Fibroblast of skin of right quadriceps (primary cell): ENCODE data around the gene VPS41.

Experiments
- DNase-seq: peaks from one replicate; pipeline ENCODE4 v3.0.0-alpha.2; 2013

Gene VPS41

GRCh38 chr7:38851321-38851720 is 57.7 kb downstream of the VPS41 start:
- DNase-seq = no peak

GRCh38 chr7:38846280-38846679 is 62.7 kb downstream of the VPS41 start:
- DNase-seq = peak; percentile 92

GRCh38 chr7:38844952-38845563 is 63.9 kb downstream of the VPS41 start:
- no peak for DNase-seq

GRCh38 chr7:38842746-38843145 is 66.2 kb downstream of the VPS41 start:
- no peak for DNase-seq

- peak; percentile 84 for DNase-seq
Measured at GRCh38 chr7:38840736-38841460, 68.1 kb downstream of the VPS41 start.

- no peak for DNase-seq
Measured at GRCh38 chr7:38839851-38840250, 69.1 kb downstream of the VPS41 start.

- no peak for DNase-seq
Measured at GRCh38 chr7:38838725-38839385, 70.1 kb downstream of the VPS41 start.

GRCh38 chr7:38834357-38834756 is 74.6 kb downstream of the VPS41 start:
- DNase-seq = no peak

GRCh38 chr7:38833329-38833728 is 75.7 kb downstream of the VPS41 start:
- no peak for DNase-seq

- no peak for DNase-seq
Measured at GRCh38 chr7:38831259-38831996, 77.6 kb downstream of the VPS41 start.

GRCh38 chr7:38830826-38831225 is 78.2 kb downstream of the VPS41 start:
- DNase-seq = no peak

GRCh38 chr7:38829488-38830165 is 79.4 kb downstream of the VPS41 start:
- no peak for DNase-seq

- DNase-seq = no peak
Measured at GRCh38 chr7:38828026-38828425, 81.0 kb downstream of the VPS41 start.

GRCh38 chr7:38825721-38826440 is 83.1 kb downstream of the VPS41 start:
- DNase-seq = no peak

GRCh38 chr7:38824948-38825347 is 84.0 kb downstream of the VPS41 start:
- no peak for DNase-seq

GRCh38 chr7:38822549-38822948 is 86.4 kb downstream of the VPS41 start:
- DNase-seq = peak; percentile 6

GRCh38 chr7:38820571-38820970 is 88.4 kb downstream of the VPS41 start:
- no peak for DNase-seq

- DNase-seq = no peak
Measured at GRCh38 chr7:38819463-38819862, 89.5 kb downstream of the VPS41 start.

GRCh38 chr7:38817526-38817925 is 91.5 kb downstream of the VPS41 start:
- no peak for DNase-seq

GRCh38 chr7:38813768-38814167 is 95.2 kb downstream of the VPS41 start:
- no peak for DNase-seq

GRCh38 chr7:38806912-38807311 is 102.1 kb downstream of the VPS41 start:
- no peak for DNase-seq

- DNase-seq = no peak
Measured at GRCh38 chr7:38801786-38802185, 107.2 kb downstream of the VPS41 start.
